Neural progenitor cell (in vitro differentiated cells): ENCODE measurements around the gene FAAH2. TPM values are rescaled to one million over a fixed set of nuclear protein-coding genes. Genes with fewer than 3 reads are reported as not detected.

Experiments used
- DNase-seq: peaks from one replicate; pipeline ENCODE4 v3.0.0-alpha.2; 2016; ENCODE audit warnings: low spot score
- H2AFZ ChIP-seq: fragments of 200-600 bp; sonication (generic); replicated peaks from 2 replicates; pipeline ENCODE4 v1.6.1; 2016; ENCODE audit warnings: antibody characterized with exemption
- H3F3A ChIP-seq: fragments of 200-600 bp; sonication (generic); 2 replicates; pipeline ENCODE4 v1.6.1; 2016; ENCODE audit warnings: antibody characterized with exemption, low read depth
- H3K27ac ChIP-seq: fragments of 200-600 bp; sonication (generic); 2 replicates; pipeline ENCODE4 v1.5.1; 2016; ENCODE audit warnings: mild to moderate bottlenecking
- H3K27me3 ChIP-seq: fragments of 200-600 bp; sonication (generic); 2 replicates; pipeline ENCODE4 v1.6.1; 2016; ENCODE audit warnings: mild to moderate bottlenecking, moderate library complexity
- H3K36me3 ChIP-seq: fragments of 200-600 bp; sonication (generic); 2 replicates; pipeline ENCODE4 v1.5.1; 2016
- H3K4me1 ChIP-seq: fragments of 200-600 bp; sonication (generic); 2 replicates; pipeline ENCODE4 v1.6.1; 2016; ENCODE audit warnings: mixed run types
- H3K4me2 ChIP-seq: fragments of 200-600 bp; sonication (generic); 2 replicates; pipeline ENCODE4 v1.6.1; 2016
- H3K4me3 ChIP-seq: fragments of 200-600 bp; sonication (generic); 2 replicates; pipeline ENCODE4 v1.5.1; 2016
- H3K79me2 ChIP-seq: fragments of 200-600 bp; sonication (generic); 2 replicates; pipeline ENCODE4 v1.6.1; 2016; ENCODE audit warnings: low read depth
- H3K9ac ChIP-seq: fragments of 200-600 bp; sonication (generic); 2 replicates; pipeline ENCODE4 v1.6.1; 2016
- H3K9me3 ChIP-seq: fragments of 200-600 bp; sonication (generic); 2 replicates; pipeline ENCODE4 v1.5.1; 2016; ENCODE audit warnings: low read depth
- H4K20me1 ChIP-seq: fragments of 200-600 bp; sonication (generic); 2 replicates; pipeline ENCODE4 v1.6.1; 2016; ENCODE audit warnings: low read depth
- H3K27ac Mint-ChIP-seq: 3 replicates; pipeline ENCODE4 v1.8.0; 2021; ENCODE audit warnings: mixed read lengths
- H3K27me3 Mint-ChIP-seq: 2 replicates; pipeline ENCODE4 v1.8.0; 2022; ENCODE audit warnings: low read depth, mild to moderate bottlenecking, inconsistent platforms, moderate library complexity, mixed read lengths; ENCODE audit not compliant: insufficient read depth
- H3K36me3 Mint-ChIP-seq: 3 replicates; pipeline ENCODE4 v1.8.0; 2021; ENCODE audit warnings: mixed read lengths
- H3K4me1 Mint-ChIP-seq: 3 replicates; pipeline ENCODE4 v1.8.0; 2021; ENCODE audit warnings: mixed read lengths
- H3K4me3 Mint-ChIP-seq: 3 replicates; pipeline ENCODE4 v1.8.0; 2021; ENCODE audit warnings: mild to moderate bottlenecking, moderate library complexity, mixed read lengths
- H3K9me3 Mint-ChIP-seq: 3 replicates; pipeline ENCODE4 v1.8.0; 2020; ENCODE audit warnings: mixed read lengths
- EZH2 ChIP-seq: fragments of 200-600 bp; sonication (generic); IDR thresholded peaks from 2 replicates; pipeline ENCODE4 v1.6.1; 2017; ENCODE audit warnings: antibody characterized with exemption, mild to moderate bottlenecking, moderate library complexity
- EZH2phosphoT487 ChIP-seq: fragments of 200-600 bp; sonication (generic); IDR thresholded peaks from 2 replicates; pipeline ENCODE4 v1.6.1; 2017; ENCODE audit warnings: antibody characterized with exemption
- total RNA-seq: library from RNA; depleted of rRNA; stranded (reverse); fragments of >200 nt; gene quantifications from 2 replicates; pipeline ENCODE4 v1.2.3, GENCODE V29; 2015; ENCODE audit warnings: low replicate concordance
- TF ChIP-seq, protein P1 (sequence below): fragments of 200-600 bp; sonication (generic); IDR thresholded peaks from 2 replicates; pipeline ENCODE4 v1.5.1; 2017; ENCODE audit warnings: antibody characterized with exemption, mild to moderate bottlenecking

FAAH2 gene
- total RNA-seq, 1 donor from 2014 or later, result 24.6 TPM

DNA sequence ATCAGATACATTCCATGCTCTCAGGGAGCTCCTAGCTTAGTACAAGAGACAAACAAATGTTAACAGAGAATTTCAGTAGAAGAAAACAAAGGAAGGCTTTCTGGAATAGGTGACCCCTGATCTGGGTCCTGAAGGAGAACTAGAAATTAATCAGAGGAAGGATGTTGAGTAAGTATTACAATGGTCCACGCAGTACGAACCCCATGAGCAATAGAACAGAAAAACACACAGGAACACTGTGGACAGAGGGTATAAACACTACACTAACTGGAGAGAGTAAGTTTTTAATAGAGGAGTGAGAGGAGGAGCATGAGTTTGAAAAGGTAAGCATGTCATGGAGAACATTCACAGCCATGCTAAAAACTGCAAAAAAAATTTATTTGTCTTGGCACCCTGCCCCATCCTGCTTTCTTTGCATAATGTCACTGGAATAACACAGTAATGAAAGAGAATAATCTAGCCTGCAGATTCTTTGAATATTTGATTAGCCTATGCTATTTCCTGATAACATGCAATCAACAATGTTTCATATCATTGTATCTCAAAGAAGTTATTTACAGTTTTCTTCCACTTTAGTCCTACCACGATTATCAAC lies 165.0 kb downstream of the FAAH2 start:
- H3K4me2 ChIP-seq, result no peak overlapping the region
- TF ChIP-seq EZH2 (no peak), EZH2phosphoT487 (no peak)
- TF ChIP-seq, protein P1, sequence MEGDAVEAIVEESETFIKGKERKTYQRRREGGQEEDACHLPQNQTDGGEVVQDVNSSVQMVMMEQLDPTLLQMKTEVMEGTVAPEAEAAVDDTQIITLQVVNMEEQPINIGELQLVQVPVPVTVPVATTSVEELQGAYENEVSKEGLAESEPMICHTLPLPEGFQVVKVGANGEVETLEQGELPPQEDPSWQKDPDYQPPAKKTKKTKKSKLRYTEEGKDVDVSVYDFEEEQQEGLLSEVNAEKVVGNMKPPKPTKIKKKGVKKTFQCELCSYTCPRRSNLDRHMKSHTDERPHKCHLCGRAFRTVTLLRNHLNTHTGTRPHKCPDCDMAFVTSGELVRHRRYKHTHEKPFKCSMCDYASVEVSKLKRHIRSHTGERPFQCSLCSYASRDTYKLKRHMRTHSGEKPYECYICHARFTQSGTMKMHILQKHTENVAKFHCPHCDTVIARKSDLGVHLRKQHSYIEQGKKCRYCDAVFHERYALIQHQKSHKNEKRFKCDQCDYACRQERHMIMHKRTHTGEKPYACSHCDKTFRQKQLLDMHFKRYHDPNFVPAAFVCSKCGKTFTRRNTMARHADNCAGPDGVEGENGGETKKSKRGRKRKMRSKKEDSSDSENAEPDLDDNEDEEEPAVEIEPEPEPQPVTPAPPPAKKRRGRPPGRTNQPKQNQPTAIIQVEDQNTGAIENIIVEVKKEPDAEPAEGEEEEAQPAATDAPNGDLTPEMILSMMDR, result no peak
- no peaks in the 10 kb centered on the region for H3K79me2 ChIP-seq
- no peak for DNase-seq
- peaks cover 4% of the 10 kb centered on the region for H3K36me3 ChIP-seq
- H3K4me1 ChIP-seq, result no peaks in the 10 kb centered on the region
- no peaks in the 10 kb centered on the region for H3K4me1 Mint-ChIP-seq
- no peak overlapping the region for H2AFZ ChIP-seq
- H3K4me3 Mint-ChIP-seq, result no peak overlapping the region
- no peaks in the 10 kb centered on the region for H4K20me1 ChIP-seq
- no peak overlapping the region for H3K9ac ChIP-seq
- H3K27me3 Mint-ChIP-seq, result no peaks in the 10 kb centered on the region
- no peaks in the 10 kb centered on the region for H3K27me3 ChIP-seq
- H3K9me3 ChIP-seq, result no peaks in the 10 kb centered on the region
- H3K27ac Mint-ChIP-seq, result no peak overlapping the region
- no peak overlapping the region for H3K27ac ChIP-seq
- peaks cover 17% of the 10 kb centered on the region for H3K9me3 Mint-ChIP-seq
- no peak overlapping the region for H3K4me3 ChIP-seq
- no peaks in the 10 kb centered on the region for H3K36me3 Mint-ChIP-seq
- H3F3A ChIP-seq, result no peaks in the 10 kb centered on the region

DNA sequence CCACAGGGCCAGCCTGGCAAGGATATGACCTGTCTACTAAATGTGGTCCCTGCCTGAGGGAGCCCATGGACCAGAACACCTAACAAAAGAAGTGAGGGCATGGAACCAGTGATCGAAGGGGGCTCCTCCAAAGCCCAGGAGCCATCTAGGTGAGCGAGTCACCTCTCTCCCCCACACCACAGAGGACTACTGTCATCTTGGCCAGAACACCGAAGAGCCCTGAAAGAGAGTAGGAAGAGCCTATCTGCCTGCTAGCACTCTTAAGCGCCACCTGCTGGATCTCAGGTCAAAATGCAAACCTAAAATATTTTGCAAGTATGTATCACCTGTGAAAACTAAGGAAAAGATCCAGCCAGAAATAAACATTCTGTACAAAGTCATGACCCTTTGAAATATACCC lies 167.4 kb downstream of the FAAH2 start:
- Histone ChIP-seq H3K9me3 (peaks cover 3% of the 10 kb centered on the region), H3K27me3 (no peaks in the 10 kb centered on the region), H3F3A (no peaks in the 10 kb centered on the region), H4K20me1 (no peaks in the 10 kb centered on the region), H3K4me1 (no peaks in the 10 kb centered on the region), H3K4me2 (no peak overlapping the region), H3K4me3 (no peak overlapping the region), H3K9ac (no peak overlapping the region), H2AFZ (no peak overlapping the region), H3K79me2 (no peaks in the 10 kb centered on the region), H3K36me3 (peaks cover 4% of the 10 kb centered on the region), H3K27ac (no peak overlapping the region)
- no peak for TF ChIP-seq EZH2
- TF ChIP-seq, protein P1, result peak; percentile 67
- Mint-ChIP-seq H3K9me3 (peaks cover 19% of the 10 kb centered on the region), H3K27me3 (no peaks in the 10 kb centered on the region), H3K27ac (no peak overlapping the region), H3K36me3 (no peaks in the 10 kb centered on the region), H3K4me3 (no peak overlapping the region), H3K4me1 (no peaks in the 10 kb centered on the region)
- peak; percentile 47 for DNase-seq

- Histone ChIP-seq H3K4me1 (no peaks in the 10 kb centered on the region), H3K36me3 (no peaks in the 10 kb centered on the region), H2AFZ (no peak overlapping the region), H3K9me3 (peaks cover 6% of the 10 kb centered on the region), H3K4me2 (no peak overlapping the region), H3K79me2 (no peaks in the 10 kb centered on the region), H3K9ac (no peak overlapping the region), H3K4me3 (no peak overlapping the region), H3F3A (no peaks in the 10 kb centered on the region), H4K20me1 (no peaks in the 10 kb centered on the region), H3K27me3 (no peaks in the 10 kb centered on the region), H3K27ac (no peak overlapping the region)
- Mint-ChIP-seq H3K36me3 (no peaks in the 10 kb centered on the region), H3K27ac (no peak overlapping the region), H3K4me3 (no peak overlapping the region), H3K9me3 (peaks cover 10% of the 10 kb centered on the region), H3K4me1 (no peaks in the 10 kb centered on the region), H3K27me3 (no peaks in the 10 kb centered on the region)
- DNase-seq, result no peak
- TF ChIP-seq EZH2phosphoT487 (no peak), EZH2 (no peak)
- TF ChIP-seq, protein P1, result no peak
These were observed 195.0 kb downstream of the FAAH2 start for GRCh38 chrX:57481514-57481913.
